ENCODE results near the gene PRKAG2. TPM values are rescaled to one million over a fixed set of nuclear protein-coding genes. Genes with fewer than 3 reads are reported as not detected.

PRKAG2 gene
- total RNA-seq, 2 donors from 2014 or later: 38.3 to 78.5 TPM

DNA sequence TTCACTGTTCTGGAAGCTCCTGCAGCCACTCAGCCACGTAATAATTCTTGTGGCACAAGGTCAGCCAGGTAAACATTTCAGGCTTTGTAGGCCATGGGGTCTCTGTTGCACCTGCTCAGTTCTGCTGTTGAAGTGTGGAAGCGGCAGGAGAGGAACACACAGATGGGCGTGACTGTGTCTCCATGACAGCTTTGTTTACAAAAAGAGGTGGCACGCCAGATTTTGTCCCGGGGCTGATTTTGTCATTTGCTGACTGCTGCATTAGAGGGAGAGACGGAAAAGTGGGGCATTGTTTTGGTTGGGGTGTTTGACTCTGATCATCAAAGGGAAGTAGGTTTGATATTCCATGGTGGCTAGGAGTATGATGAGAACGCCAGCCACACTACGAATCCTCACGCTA, 103.1 kb downstream of the PRKAG2 start:
- Histone ChIP-seq H3K9me3 (no peaks in the 10 kb centered on the region), H3K27ac (no peak overlapping the region), H3K4me3 (no peak overlapping the region), H3K4me1 (ENCODE audit: control insufficient read depth in 1 of 2, low read depth in 2 of 2) (no peaks in the 10 kb centered on the region), H3K27me3 (replicated peaks; ENCODE audit: insufficient read depth) (no peaks in the 10 kb centered on the region), H3K36me3 (no peaks in the 10 kb centered on the region)
- no peak for DNase-seq (ENCODE audit: low spot score)
- ATAC-seq (ENCODE audit: insufficient number of reproducible peaks, low FRiP score, low read depth): no peak
- TF ChIP-seq, protein P1, sequence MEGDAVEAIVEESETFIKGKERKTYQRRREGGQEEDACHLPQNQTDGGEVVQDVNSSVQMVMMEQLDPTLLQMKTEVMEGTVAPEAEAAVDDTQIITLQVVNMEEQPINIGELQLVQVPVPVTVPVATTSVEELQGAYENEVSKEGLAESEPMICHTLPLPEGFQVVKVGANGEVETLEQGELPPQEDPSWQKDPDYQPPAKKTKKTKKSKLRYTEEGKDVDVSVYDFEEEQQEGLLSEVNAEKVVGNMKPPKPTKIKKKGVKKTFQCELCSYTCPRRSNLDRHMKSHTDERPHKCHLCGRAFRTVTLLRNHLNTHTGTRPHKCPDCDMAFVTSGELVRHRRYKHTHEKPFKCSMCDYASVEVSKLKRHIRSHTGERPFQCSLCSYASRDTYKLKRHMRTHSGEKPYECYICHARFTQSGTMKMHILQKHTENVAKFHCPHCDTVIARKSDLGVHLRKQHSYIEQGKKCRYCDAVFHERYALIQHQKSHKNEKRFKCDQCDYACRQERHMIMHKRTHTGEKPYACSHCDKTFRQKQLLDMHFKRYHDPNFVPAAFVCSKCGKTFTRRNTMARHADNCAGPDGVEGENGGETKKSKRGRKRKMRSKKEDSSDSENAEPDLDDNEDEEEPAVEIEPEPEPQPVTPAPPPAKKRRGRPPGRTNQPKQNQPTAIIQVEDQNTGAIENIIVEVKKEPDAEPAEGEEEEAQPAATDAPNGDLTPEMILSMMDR (IDR thresholded peaks at IDR 0.05): no peak

DNA sequence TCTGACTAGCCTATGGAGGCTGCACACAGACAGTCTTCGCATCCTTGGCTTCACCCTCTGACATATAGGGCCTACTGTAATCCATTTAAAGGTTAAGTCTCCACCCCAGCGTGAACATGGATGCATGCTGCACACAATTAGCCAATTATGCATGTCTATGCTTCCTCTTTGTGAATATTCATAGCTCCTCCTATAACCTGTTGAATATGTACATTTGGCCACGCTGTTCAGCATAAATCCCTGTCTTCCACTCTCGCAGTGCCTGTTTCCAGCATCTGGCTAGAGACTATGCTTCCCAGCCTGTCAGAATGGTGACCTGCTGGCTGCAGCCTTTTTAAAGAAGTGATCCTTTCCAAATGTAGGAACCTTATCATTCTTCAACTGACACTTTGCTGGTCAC, 106.7 kb downstream of the PRKAG2 start:
- TF ChIP-seq, protein P1 (IDR thresholded peaks at IDR 0.05): no peak
- H3K27ac ChIP-seq: no peak overlapping the region
- DNase-seq (ENCODE audit: low spot score): no peak
- H3K27me3 ChIP-seq (replicated peaks; ENCODE audit: insufficient read depth): no peaks in the 10 kb centered on the region
- no peaks in the 10 kb centered on the region for H3K36me3 ChIP-seq
- no peak for ATAC-seq (ENCODE audit: insufficient number of reproducible peaks, low FRiP score, low read depth)
- H3K9me3 ChIP-seq: no peaks in the 10 kb centered on the region
- no peak overlapping the region for H3K4me3 ChIP-seq
- no peaks in the 10 kb centered on the region for H3K4me1 ChIP-seq (ENCODE audit: control insufficient read depth in 1 of 2, low read depth in 2 of 2)

DNA sequence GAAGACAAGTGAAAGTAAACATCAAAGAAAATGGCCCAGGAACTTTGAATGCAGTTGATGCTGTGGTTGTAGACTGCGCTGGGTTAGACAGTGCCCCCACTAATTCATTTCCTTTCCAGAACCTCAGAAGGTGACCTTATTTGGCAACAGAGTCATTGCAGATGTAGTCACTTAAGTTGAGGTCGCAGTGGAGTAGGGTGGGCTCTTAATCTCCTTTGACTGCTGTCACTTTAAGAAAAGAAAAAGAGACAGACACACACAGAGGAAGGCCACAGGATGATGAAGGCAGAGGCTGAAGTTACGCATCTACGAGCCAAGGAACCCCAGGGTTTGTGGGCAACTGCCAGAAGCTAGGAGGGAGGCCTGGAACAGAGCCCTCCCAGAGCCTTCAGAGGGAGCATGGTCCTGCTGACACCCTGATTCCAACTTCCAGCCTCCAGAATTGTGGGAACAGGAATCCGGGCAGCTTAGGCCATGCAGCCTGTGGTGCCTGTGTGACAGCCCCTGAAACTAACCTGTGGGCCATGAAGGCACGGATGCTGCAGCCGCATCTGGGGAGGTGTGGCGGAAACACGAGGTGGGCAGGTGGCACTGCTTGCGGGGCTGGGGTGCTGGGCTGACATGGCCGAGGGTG, 107.6 kb downstream of the PRKAG2 start:
- Histone ChIP-seq H3K27ac (no peak overlapping the region), H3K36me3 (no peaks in the 10 kb centered on the region), H3K4me1 (ENCODE audit: control insufficient read depth in 1 of 2, low read depth in 2 of 2) (no peaks in the 10 kb centered on the region), H3K27me3 (replicated peaks; ENCODE audit: insufficient read depth) (no peaks in the 10 kb centered on the region), H3K9me3 (no peaks in the 10 kb centered on the region), H3K4me3 (no peak overlapping the region)
- DNase-seq (ENCODE audit: low spot score): no peak
- no peak for ATAC-seq (ENCODE audit: insufficient number of reproducible peaks, low FRiP score, low read depth)
- TF ChIP-seq, protein P1 (IDR thresholded peaks at IDR 0.05): no peak

DNA sequence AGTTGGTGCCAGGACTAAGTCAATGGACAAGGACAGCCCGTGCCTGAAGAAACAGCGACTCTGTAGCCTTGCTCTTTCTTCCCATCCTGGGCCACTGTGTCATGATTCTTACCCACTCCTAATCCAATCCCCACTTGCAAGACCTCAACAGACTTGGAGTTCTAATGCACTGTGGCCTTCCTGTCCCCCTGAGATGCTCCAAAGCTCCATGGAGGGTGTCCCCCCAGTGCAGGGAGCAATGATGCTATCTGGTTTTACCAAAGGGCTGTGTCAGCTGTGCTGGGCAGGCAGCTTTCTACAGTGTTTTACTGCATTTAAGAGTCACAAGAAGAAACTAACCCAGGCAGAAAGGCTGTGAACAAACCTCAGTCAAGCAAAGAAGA, 108.1 kb downstream of the PRKAG2 start:
- TF ChIP-seq, protein P1 (IDR thresholded peaks at IDR 0.05): no peak
- H3K4me1 ChIP-seq (ENCODE audit: control insufficient read depth in 1 of 2, low read depth in 2 of 2): no peaks in the 10 kb centered on the region
- no peak for DNase-seq (ENCODE audit: low spot score)
- no peak overlapping the region for H3K27ac ChIP-seq
- H3K9me3 ChIP-seq: no peaks in the 10 kb centered on the region
- no peaks in the 10 kb centered on the region for H3K27me3 ChIP-seq (replicated peaks; ENCODE audit: insufficient read depth)
- no peak overlapping the region for H3K4me3 ChIP-seq
- H3K36me3 ChIP-seq: no peaks in the 10 kb centered on the region
- no peak for ATAC-seq (ENCODE audit: insufficient number of reproducible peaks, low FRiP score, low read depth)

DNA sequence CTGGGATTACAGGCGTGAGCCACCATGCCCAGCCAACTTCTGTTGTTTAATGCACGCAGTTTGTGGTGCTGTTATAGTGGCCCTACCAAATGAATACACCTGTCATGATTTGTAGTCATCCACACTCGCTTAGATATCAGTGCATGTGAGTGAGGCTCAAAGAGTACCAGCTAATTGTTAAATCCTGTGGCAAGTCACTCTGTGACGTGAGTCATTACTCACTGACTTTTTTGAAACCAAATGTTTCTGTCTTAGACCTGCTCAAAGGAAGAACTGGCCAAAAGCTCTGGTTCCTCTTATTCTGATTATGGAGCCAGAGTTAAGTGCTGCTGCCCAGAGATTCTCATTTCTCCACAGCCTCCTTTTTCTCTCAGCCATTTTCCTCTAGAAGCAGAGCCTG, 109.4 kb downstream of the PRKAG2 start:
- Histone ChIP-seq H3K4me1 (ENCODE audit: control insufficient read depth in 1 of 2, low read depth in 2 of 2) (no peaks in the 10 kb centered on the region), H3K36me3 (no peaks in the 10 kb centered on the region), H3K9me3 (no peaks in the 10 kb centered on the region), H3K27me3 (replicated peaks; ENCODE audit: insufficient read depth) (no peaks in the 10 kb centered on the region), H3K4me3 (no peak overlapping the region), H3K27ac (no peak overlapping the region)
- DNase-seq (ENCODE audit: low spot score): no peak
- no peak for ATAC-seq (ENCODE audit: insufficient number of reproducible peaks, low FRiP score, low read depth)
- TF ChIP-seq, protein P1 (IDR thresholded peaks at IDR 0.05): no peak
